HK-2 (cell line): ENCODE data around the gene HPGD.

ENCODE experiments used
- DNase-seq: peaks from one replicate; pipeline ENCODE4 v3.0.0-alpha.2; 2018; ENCODE audit not compliant: unreplicated experiment

The HPGD gene

DNA sequence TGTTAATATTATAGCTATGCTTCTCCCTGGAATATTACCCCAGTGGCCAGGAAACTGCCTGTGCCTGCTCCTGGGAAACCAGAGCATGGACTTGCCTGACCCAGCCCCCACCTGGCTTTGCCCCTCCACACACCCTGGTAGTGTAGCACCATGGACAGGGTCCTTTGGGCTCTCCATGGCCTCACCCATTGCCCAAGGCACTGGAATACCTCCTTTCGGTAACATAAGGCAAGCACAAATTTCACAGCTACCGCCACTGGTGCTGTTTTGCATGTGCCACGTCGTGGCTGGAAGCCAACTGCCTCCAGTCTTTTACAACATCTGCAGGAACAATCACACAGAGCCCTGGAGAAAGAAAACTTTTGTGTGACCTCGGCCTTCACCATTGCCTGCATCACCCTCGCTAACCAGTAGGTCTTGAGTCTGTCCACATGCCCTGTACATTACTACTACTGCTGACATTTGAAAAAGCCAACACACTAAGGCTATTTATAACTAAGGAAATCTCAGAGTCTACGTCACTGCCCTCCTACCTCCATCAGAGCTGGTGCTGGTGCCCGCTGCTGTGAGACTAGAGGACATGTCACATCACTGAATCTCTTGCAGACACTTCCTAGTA lies 47.7 kb downstream of the HPGD start:
- no peak for DNase-seq

DNA sequence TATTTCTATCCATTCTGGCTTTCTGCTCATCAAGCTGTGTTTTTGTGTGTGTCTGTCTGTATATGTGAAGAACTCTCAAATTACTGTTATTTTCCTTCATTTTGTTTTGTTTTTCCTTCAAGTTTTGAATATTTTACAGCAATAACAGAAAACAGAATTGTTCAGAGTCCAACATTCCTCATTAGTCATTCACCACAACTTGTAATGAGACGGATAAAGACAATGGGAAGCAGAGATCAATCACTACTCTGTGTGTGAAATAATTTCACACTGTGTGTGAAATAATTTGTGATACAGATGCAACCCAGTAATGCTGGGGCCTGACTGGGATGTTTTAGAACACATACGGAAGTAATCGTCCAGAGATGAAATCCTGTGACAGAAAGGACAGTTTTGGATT lies 55.2 kb downstream of the HPGD start:
- DNase-seq: no peak

DNA sequence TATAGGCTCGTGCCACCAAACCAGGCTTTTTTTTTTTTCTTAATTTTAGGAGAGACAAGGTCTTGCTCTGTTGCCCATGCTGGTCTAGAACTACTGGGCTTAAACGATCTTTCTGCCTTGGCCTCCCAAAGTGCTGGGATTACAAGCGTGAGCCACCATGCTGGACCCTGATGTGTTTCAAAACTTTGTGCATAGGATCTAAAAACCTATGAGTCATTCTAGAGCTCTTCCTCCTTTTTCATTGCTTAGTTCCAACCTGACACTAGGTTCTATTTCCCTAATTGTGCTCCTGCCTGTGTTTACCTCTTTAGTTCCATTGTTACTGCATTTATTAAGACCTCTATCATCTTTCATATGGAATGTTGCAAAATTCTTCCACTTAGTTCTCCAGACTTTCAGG lies 57.3 kb downstream of the HPGD start:
- DNase-seq: no peak

DNA sequence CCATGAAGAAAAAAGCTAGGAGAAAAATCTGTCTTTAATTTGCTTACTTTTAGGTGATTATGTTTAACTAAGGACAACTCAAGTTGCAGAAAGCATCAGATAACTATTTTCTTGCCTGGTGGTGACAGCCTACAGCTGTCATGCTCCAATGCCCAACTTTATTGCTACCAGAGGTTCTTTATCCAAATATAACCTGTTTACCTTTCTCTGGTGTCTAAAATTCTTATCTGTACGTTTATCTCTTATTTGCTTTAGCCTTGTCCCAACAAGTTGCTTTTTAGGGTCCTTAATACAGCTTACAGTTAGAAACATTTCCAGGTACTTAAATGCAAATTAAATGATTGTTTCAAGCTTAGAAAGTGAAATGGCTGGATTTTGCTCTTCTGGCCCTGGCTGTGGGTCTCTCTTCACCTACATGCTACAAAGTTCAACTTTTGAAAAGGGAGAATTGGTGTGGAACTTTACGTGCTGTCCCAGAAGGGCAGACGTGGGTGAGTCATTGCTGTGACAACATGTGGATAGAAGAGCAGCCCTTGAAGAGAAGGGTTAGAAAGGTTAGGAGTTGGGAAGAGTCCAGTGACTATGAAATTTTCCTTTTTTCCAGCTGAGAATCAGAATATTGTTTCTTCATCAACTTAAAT lies 60.7 kb downstream of the HPGD start:
- no peak for DNase-seq

DNA sequence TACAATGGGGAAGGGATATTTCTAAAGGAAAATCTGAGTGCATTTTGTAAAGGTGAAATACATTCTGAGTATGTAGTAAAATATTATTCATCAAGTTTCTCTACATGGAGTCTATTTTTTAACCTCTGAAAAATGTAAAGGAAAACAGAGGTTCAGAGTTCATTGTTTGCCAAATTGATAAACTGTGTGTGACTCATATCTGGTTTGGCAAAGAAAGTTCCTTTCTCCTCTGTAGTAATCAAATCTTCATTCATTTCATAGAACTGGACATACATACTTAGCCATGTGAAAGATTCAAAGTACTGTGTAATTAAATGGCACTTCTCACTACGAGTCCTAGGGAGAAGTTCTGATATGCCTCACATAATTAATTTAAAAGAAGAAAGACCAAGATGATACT lies 61.6 kb downstream of the HPGD start:
- no peak for DNase-seq

DNA sequence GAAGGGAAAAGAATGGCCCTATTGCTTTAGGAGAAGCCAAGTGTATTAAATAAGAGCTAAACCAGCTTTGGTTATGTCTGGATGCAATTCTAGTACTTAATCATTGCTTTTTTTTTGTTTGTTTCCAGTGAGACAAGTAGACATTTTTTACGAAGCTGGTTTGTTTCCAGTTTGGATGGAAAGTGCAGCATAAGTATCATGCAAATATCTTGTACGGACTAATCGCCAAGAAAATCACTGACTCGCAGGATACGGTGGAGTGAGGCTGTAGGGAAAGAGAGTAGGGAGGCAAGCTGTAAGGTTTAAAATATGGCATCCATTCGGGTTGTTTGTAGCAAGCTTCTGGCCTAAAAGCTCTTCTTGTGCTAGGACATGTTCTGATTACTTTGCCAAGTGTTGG lies 64.8 kb downstream of the HPGD start:
- DNase-seq: no peak

DNA sequence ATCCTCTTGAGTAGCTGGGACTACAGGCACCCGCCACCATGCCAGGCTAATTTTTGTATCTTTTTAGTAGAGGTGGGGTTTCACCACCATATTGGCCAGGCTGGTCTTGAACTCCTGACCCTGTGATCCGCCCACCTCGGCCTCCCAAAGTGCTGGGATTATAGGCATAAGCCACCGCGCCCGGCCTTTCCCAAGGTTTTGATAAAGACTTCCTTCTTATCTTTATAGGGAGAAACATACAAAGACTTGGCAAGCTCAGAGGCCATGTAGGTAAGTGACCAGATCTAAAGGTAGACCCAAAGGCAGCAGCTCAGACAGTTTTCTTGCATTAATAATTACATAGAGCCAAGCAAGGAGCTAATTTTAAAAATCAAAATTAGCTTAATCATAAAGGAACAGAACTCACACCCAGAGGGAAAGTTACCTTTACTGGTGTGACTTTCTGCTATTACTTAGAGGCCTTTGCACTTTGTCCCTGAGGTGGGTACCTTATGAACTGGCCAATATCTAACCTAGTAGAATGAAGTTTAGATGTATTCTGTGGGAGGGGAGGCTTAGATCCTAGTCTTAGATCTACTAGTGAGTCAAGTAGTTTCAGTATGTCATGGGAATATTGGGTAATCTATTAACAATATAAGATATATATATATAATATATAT lies 67.3 kb downstream of the HPGD start:
- DNase-seq: no peak

DNA sequence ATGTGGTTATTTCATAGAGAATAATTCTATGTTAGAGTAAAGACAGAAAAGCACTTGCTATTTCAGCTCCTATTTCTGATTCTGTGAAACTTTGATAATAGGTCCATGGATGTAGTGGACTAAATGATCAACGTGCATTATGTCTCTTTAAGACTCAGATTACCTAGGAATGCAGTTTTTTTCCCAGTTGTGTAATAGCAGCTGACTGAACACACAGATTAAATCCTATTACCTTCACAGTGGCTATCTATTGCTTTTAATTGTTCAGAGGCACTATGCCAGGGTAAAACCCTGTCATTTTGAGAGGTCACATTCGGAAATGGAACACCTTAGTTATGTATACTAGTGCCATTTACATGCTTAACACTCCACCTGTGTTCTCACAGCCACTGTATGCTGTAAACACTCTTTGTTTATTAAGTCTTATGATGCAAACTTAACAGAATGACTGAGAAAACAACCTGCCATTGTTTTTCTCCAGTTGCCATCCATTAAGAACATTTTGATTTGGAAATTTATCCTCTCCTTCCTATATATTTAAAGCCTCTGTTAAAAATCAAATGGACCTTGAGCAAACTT lies 70.5 kb downstream of the HPGD start:
- no peak for DNase-seq

DNA sequence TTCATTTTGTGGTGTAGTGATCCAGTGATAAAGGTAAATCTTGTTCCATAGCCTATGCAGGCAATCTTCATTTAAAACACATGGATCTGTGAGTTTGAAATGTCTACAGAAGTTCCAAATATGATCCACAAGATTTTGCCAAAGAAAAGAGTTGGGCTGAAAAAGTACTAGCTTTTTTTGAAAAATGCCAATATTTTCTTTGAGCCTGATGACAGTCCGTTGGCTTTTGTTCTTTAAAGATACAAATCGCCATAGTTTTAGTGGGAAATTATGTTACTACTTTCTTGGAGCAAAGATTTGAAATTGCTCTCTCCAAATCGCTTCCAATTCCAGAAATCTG lies 71.5 kb downstream of the HPGD start:
- no peak for DNase-seq

DNA sequence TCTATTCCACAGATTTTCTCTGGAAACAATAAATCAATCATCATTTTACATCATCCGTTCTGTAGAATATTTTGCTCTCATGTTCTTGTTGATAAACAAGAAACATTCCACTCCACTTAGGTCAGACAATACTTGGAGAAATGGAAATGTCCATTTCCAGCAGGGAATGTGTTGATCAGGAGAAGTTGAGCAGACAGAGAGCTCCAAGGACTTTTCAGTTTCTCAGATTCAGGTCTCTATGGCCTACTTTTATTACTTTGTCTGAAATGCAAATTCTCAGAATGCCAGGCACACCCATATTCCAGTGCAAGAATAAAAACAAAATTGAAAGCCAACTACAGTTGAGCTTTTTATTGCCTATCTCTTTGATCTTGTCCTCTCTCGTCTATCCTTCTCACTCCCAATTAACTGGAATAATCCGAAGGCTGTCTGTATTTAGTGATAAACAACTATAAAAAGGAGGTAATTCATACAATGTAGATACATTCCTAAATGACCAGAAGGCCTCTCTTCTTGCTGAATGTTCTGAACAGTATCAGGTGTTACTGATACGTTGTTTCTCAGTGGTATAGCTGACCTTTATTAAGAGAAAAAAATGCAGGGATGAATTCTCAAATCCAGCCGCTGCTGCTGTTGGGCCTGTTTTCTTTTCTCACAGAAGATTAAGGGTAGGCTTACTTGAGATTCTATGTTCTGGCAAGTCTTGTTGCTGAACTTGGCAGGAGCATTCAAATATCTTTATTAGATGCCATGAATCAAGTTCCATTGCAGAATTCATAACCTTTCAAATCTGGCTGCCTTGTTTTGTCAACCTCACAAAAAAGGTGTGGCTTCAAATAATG lies 72.1 kb downstream of the HPGD start:
- no peak for DNase-seq

DNA sequence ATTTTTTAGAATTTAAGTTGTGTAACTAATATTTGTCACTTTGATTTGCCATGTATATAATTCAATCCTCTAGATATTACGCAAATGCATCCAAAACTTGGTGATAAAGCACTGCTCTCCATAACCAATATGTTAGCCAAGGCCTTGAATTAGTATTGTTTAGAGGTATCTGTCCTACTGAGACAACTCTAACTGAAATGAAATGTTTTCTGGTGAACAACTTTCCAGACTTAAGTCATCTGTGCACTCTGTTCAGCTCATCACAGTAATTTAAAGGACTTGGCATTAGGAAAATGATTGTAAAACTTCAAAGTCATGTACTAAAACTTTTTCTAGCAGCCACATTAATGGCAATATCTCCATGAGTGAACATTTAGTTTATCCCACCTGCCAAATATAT lies 73.1 kb downstream of the HPGD start:
- no peak for DNase-seq

DNA sequence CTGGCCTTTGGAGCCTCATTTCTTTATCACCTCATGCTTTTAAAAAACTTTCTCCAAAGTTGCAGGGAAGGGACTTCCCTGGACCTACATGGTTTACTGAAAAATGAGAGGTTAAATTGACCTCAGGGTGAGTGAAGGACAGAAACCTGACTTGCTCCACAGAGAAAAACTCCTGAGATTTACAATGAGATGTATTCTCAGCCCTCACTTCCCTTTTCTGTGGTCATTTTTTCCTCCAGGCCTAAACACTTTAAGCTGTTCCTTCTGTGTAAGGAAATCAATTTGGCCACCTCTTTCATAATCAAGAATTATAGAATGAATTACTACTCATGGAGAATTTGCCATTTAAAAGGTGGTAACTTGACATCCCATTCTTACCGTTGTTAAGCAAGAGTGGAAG lies 77.9 kb downstream of the HPGD start:
- no peak for DNase-seq
